ENCODE measurements around the gene PBX4. TPM values are rescaled to one million over a fixed set of nuclear protein-coding genes. Genes with fewer than 3 reads are reported as not detected.

Gene PBX4
- total RNA-seq, 1 donor from 2014 or later: 0.46 TPM

DNA sequence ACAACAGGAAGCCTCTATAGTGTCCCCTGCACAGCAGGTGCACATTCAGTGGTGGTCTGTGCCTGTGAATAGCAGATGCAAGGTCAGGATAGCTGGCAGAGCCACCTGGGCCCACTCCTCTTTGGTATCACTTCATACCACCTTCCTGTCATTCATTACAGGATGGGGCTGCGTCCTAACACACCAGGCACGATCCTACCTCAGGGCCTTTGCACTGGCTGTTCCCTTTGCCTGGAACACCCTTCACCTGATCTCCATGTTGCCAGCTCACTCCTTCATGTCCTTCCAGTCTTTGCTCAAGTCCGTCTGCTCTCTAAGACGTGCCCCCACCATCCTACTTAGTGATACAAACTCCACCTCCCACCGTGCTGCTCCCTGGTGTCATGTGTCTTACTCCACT is 14.2 kb upstream of the PBX4 start:
- Mint-ChIP-seq H3K36me3 (ENCODE audit: unreplicated experiment) (peaks cover 18% of the 10 kb centered on the region), H3K27ac (ENCODE audit: unreplicated experiment) (no peak overlapping the region), H3K4me3 (ENCODE audit: unreplicated experiment) (no peak overlapping the region), H3K9me3 (ENCODE audit: unreplicated experiment) (no peaks in the 10 kb centered on the region), H3K4me1 (ENCODE audit: unreplicated experiment) (peaks cover 5% of the 10 kb centered on the region), H3K27me3 (ENCODE audit: unreplicated experiment) (no peaks in the 10 kb centered on the region)
- DNase-seq (ENCODE audit: extremely low spot score, unreplicated experiment): no peak
- TF ChIP-seq, protein P1, sequence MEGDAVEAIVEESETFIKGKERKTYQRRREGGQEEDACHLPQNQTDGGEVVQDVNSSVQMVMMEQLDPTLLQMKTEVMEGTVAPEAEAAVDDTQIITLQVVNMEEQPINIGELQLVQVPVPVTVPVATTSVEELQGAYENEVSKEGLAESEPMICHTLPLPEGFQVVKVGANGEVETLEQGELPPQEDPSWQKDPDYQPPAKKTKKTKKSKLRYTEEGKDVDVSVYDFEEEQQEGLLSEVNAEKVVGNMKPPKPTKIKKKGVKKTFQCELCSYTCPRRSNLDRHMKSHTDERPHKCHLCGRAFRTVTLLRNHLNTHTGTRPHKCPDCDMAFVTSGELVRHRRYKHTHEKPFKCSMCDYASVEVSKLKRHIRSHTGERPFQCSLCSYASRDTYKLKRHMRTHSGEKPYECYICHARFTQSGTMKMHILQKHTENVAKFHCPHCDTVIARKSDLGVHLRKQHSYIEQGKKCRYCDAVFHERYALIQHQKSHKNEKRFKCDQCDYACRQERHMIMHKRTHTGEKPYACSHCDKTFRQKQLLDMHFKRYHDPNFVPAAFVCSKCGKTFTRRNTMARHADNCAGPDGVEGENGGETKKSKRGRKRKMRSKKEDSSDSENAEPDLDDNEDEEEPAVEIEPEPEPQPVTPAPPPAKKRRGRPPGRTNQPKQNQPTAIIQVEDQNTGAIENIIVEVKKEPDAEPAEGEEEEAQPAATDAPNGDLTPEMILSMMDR (IDR thresholded peaks at IDR 0.05): no peak

DNA sequence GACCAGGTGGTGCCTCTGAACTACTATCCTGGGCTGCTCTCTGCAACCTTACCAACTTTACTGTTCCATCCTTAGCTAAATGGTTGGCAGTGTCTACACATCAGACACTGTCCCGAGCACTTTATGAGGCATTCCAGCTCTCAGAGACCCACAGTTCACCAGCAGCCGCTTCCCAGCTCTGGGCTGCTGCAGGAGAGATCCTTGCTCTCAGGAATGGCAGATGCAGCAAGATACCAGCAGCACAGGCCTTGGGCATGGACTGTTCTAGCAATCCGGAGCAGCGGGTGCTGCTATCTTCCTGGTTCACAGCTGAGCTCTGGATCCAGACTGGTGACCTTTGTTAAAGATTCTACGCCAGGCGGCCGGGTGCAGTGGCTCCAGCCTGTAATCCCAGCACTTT is 12.9 kb upstream of the PBX4 start:
- TF ChIP-seq, protein P1 (IDR thresholded peaks at IDR 0.05): no peak
- Mint-ChIP-seq H3K36me3 (ENCODE audit: unreplicated experiment) (peaks cover 18% of the 10 kb centered on the region), H3K9me3 (ENCODE audit: unreplicated experiment) (no peaks in the 10 kb centered on the region), H3K27me3 (ENCODE audit: unreplicated experiment) (no peaks in the 10 kb centered on the region), H3K4me3 (ENCODE audit: unreplicated experiment) (no peak overlapping the region), H3K4me1 (ENCODE audit: unreplicated experiment) (peaks cover 10% of the 10 kb centered on the region), H3K27ac (ENCODE audit: unreplicated experiment) (no peak overlapping the region)
- no peak for DNase-seq (ENCODE audit: extremely low spot score, unreplicated experiment)

- peaks cover 10% of the 10 kb centered on the region for H3K4me1 Mint-ChIP-seq (ENCODE audit: unreplicated experiment)
- DNase-seq (ENCODE audit: extremely low spot score, unreplicated experiment): no peak
- no peaks in the 10 kb centered on the region for H3K27me3 Mint-ChIP-seq (ENCODE audit: unreplicated experiment)
- no peak overlapping the region for H3K4me3 Mint-ChIP-seq (ENCODE audit: unreplicated experiment)
- TF ChIP-seq, protein P1 (IDR thresholded peaks at IDR 0.05): no peak
- peaks cover 15% of the 10 kb centered on the region for H3K36me3 Mint-ChIP-seq (ENCODE audit: unreplicated experiment)
- no peaks in the 10 kb centered on the region for H3K9me3 Mint-ChIP-seq (ENCODE audit: unreplicated experiment)
- H3K27ac Mint-ChIP-seq (ENCODE audit: unreplicated experiment): no peak overlapping the region
These were observed 11.9 kb upstream of the PBX4 start for GRCh38 chr19:19630426-19630825.

DNA sequence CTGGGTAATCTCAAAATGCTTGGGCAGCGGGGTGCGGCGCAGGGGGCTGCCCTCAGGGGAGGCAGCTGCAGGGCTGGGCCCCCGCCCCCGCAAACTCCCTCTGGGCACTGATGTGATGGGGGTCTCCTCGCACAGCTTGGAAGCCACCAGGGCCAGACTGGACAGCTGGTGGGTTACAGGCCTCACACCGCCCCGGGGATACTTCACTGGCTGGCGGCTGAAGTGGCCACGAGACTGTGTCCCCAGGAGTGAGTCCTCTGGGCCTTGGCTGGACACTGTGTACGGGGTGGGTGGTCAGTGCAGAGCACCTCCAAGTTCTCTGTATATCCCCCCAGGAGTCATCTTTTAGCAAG is 11.6 kb upstream of the PBX4 start:
- Mint-ChIP-seq H3K27me3 (ENCODE audit: unreplicated experiment) (no peaks in the 10 kb centered on the region), H3K36me3 (ENCODE audit: unreplicated experiment) (peaks cover 15% of the 10 kb centered on the region), H3K4me1 (ENCODE audit: unreplicated experiment) (peaks cover 10% of the 10 kb centered on the region), H3K27ac (ENCODE audit: unreplicated experiment) (no peak overlapping the region), H3K9me3 (ENCODE audit: unreplicated experiment) (no peaks in the 10 kb centered on the region), H3K4me3 (ENCODE audit: unreplicated experiment) (no peak overlapping the region)
- DNase-seq (ENCODE audit: extremely low spot score, unreplicated experiment): no peak
- TF ChIP-seq, protein P1 (IDR thresholded peaks at IDR 0.05): no peak

- Mint-ChIP-seq H3K27me3 (ENCODE audit: unreplicated experiment) (no peaks in the 10 kb centered on the region), H3K4me1 (ENCODE audit: unreplicated experiment) (peaks cover 10% of the 10 kb centered on the region), H3K27ac (ENCODE audit: unreplicated experiment) (peak overlapping the region; percentile 18), H3K4me3 (ENCODE audit: unreplicated experiment) (peak overlapping the region; percentile 74), H3K36me3 (ENCODE audit: unreplicated experiment) (peaks cover 7% of the 10 kb centered on the region), H3K9me3 (ENCODE audit: unreplicated experiment) (no peaks in the 10 kb centered on the region)
- DNase-seq (ENCODE audit: extremely low spot score, unreplicated experiment): no peak
- TF ChIP-seq, protein P1 (IDR thresholded peaks at IDR 0.05): no peak
These were observed 10.1 kb upstream of the PBX4 start for GRCh38 chr19:19628501-19629134.

Measured in osteocyte (in vitro differentiated cells).